ENCODE results near the gene UNK.
A peak's percentile ranks its signal among the peaks of the same experiment; 100 is the strongest.

UNK gene

GRCh38 chr17:75769536-75769935 lies 15.1 kb upstream of the UNK start:
- H3K36me3 ChIP-seq, result peaks cover 4% of the 10 kb centered on the region
- H3K4me3 ChIP-seq (ENCODE audit: low read depth, low read length), result no peak overlapping the region
- no peaks in the 10 kb centered on the region for H3K27me3 ChIP-seq (ENCODE audit: insufficient read depth, low read depth, severe bottlenecking)
- no peak overlapping the region for H3K27ac ChIP-seq
- TF ChIP-seq CTCF (IDR thresholded peaks at IDR 0.05; ENCODE audit: low read depth, low read length), result no peak
- H3K9me3 ChIP-seq (ENCODE audit: severe bottlenecking), result no peaks in the 10 kb centered on the region
- DNase-seq, result no peak

DNA sequence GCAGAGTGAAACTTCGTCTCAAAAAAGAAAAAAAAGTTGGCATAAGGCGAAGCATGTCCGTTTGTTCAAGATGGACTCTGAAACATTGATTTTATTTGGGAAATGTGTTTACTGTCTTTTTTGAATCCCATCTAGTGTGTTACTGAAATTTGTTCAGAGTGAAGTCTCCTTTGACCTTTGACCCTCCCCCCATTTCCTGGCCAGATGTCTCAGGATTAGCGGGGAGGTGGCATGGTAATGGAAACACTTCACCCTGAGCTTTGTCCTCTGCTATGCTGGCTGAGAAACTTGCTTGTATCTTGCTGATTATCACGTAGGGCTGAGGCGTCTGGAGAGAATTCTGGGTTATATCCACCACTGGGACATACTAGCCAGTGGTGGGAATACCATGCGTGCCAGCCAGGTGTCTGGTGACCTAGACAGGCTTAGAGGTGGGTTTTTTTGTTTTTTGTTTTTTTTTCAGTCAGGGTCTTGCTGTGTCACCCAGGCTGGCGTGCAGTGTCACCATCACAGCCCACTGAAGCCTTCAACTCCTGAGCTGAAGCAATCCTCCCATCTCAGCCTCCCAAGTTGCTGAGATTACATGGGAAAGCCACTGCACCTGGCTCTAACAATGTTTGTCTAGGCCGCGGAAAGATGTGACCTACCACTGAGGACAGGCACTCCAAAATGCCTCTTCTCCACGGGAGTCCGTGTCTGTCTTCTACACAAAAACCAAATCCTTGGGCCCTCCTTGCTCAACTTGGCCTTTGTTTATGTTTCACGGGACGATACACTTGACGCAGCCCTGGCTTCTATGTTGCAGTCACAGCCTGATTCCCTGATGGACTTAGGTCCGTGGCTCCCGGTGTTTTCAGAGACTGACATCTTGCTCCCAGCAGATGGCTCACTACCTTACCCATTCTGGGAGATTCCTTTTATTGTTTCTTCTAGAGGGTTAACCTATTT lies 13.0 kb upstream of the UNK start:
- Histone ChIP-seq H3K4me3 (ENCODE audit: low read depth, low read length) (no peak overlapping the region), H3K9me3 (ENCODE audit: severe bottlenecking) (no peaks in the 10 kb centered on the region), H3K27ac (peak overlapping the region; percentile 34), H3K36me3 (peaks cover 25% of the 10 kb centered on the region), H3K27me3 (ENCODE audit: insufficient read depth, low read depth, severe bottlenecking) (no peaks in the 10 kb centered on the region)
- DNase-seq, result no peak
- TF ChIP-seq CTCF (IDR thresholded peaks at IDR 0.05; ENCODE audit: low read depth, low read length), result peak; percentile 35; the same call in 1 of the 2 replicates

- Histone ChIP-seq H3K27ac (no peak overlapping the region), H3K4me3 (ENCODE audit: low read depth, low read length) (no peak overlapping the region), H3K9me3 (ENCODE audit: severe bottlenecking) (no peaks in the 10 kb centered on the region), H3K36me3 (peaks cover 41% of the 10 kb centered on the region), H3K27me3 (ENCODE audit: insufficient read depth, low read depth, severe bottlenecking) (no peaks in the 10 kb centered on the region)
- peak; percentile 66; the same call in 1 of the 2 replicates for TF ChIP-seq CTCF (IDR thresholded peaks at IDR 0.05; ENCODE audit: low read depth, low read length)
- peak; percentile 45 for DNase-seq
Observed at GRCh38 chr17:75773121-75773807, 11.3 kb upstream of the UNK start.

- H3K36me3 ChIP-seq, result peaks cover 48% of the 10 kb centered on the region
- peak; percentile 55 for TF ChIP-seq CTCF (IDR thresholded peaks at IDR 0.05; ENCODE audit: low read depth, low read length)
- peak; percentile 60 for DNase-seq
Observed at GRCh38 chr17:75773808-75774470, 10.7 kb upstream of the UNK start.

DNA sequence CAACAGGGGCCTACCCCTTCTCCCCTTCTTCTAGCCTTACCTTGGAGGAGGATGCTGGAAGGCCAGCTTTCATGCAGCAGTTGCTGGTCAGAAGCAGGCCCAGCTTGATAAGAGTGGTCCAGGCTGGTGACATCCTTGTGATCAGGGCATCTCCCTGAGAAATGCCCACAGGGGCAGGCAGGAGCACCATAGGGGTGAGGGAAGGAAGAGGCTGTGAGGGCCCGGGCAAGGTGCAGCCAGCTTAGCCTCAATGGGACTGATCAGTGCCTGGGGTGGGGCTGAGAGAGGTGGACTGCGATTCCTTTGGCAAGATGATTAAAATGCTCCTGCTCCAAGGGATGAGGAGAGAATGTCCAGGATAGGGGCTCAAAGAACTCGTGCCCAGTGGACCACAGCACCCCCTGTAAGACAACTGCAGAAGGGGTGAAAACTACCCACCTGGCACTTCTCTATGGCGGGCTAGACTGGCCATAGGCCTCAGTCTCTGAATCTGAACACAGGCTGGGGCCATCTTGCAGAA lies 10.1 kb upstream of the UNK start:
- H3K4me3 ChIP-seq (ENCODE audit: low read depth, low read length), result no peak overlapping the region
- no peak overlapping the region for H3K27ac ChIP-seq
- H3K27me3 ChIP-seq (ENCODE audit: insufficient read depth, low read depth, severe bottlenecking), result no peaks in the 10 kb centered on the region
- no peak for DNase-seq
- peaks cover 54% of the 10 kb centered on the region for H3K36me3 ChIP-seq
- H3K9me3 ChIP-seq (ENCODE audit: severe bottlenecking), result no peaks in the 10 kb centered on the region
- no peak for TF ChIP-seq CTCF (IDR thresholded peaks at IDR 0.05; ENCODE audit: low read depth, low read length)

More at GRCh38 chr17:75773808-75774470, 10.7 kb upstream of the UNK start:
- Histone ChIP-seq H3K27ac (no peak overlapping the region), H3K4me3 (ENCODE audit: low read depth, low read length) (no peak overlapping the region), H3K27me3 (ENCODE audit: insufficient read depth, low read depth, severe bottlenecking) (no peaks in the 10 kb centered on the region), H3K9me3 (ENCODE audit: severe bottlenecking) (no peaks in the 10 kb centered on the region)

Measured in WERI-Rb-1 (cell line).